H9 (cell line): ENCODE measurements around the gene IGF1R. TPM values are rescaled to one million over a fixed set of nuclear protein-coding genes. Genes with fewer than 3 reads are reported as not detected.

Source experiments
- DNase-seq: peaks from one replicate; pipeline ENCODE4 v3.0.0-alpha.2; 2017
- H2AFZ ChIP-seq: one replicate; pipeline ENCODE4 v1.6.1; 2013; ENCODE audit warnings: mild to moderate bottlenecking, low read length, control low read depth, moderate library complexity
- H2AK5ac ChIP-seq: 2 replicates; pipeline ENCODE4 v1.6.1; 2013; ENCODE audit warnings: low read length, control low read depth, mixed read lengths; ENCODE audit not compliant: insufficient read length
- H2BK120ac ChIP-seq: one replicate; pipeline ENCODE4 v1.6.1; 2013; ENCODE audit warnings: low read depth, mild to moderate bottlenecking, low read length, control low read depth, inconsistent platforms; ENCODE audit not compliant: poor library complexity, severe bottlenecking
- H2BK12ac ChIP-seq: 2 replicates; pipeline ENCODE4 v1.6.1; 2013; ENCODE audit warnings: low read length, control low read depth, mixed read lengths, low read depth; ENCODE audit not compliant: insufficient read length
- H2BK15ac ChIP-seq: 2 replicates; pipeline ENCODE4 v1.6.1; 2013; ENCODE audit warnings: low read depth, low read length, control low read depth
- H2BK20ac ChIP-seq: one replicate; pipeline ENCODE4 v1.6.1; 2013; ENCODE audit warnings: low read depth, mild to moderate bottlenecking, low read length, control low read depth, inconsistent platforms; ENCODE audit not compliant: poor library complexity, severe bottlenecking
- H2BK5ac ChIP-seq: 2 replicates; pipeline ENCODE4 v1.6.1; 2013; ENCODE audit warnings: low read length, control low read depth, mixed read lengths; ENCODE audit not compliant: insufficient read length
- H3K14ac ChIP-seq: 2 replicates; pipeline ENCODE4 v1.6.1; 2013; ENCODE audit warnings: low read length, control low read depth; ENCODE audit not compliant: insufficient read depth
- H3K18ac ChIP-seq: 2 replicates; pipeline ENCODE4 v1.6.1; 2013; ENCODE audit warnings: low read depth, mild to moderate bottlenecking, mixed read lengths, low read length, control low read depth; ENCODE audit not compliant: insufficient read length
- H3K23ac ChIP-seq: 2 replicates; pipeline ENCODE4 v1.6.1; 2013; ENCODE audit warnings: low read length, control low read depth, mixed read lengths, low read depth; ENCODE audit not compliant: insufficient read length
- H3K23me2 ChIP-seq: 2 replicates; pipeline ENCODE4 v1.6.1; 2013; ENCODE audit warnings: low read depth, mild to moderate bottlenecking, mixed read lengths, low read length, control low read depth; ENCODE audit not compliant: insufficient read length, poor library complexity, severe bottlenecking
- H3K27ac ChIP-seq: 2 replicates; pipeline ENCODE4 v1.5.1; 2013; ENCODE audit warnings: low read length, control low read depth, mixed read lengths, low read depth; ENCODE audit not compliant: insufficient read length
- H3K27me3 ChIP-seq: 2 replicates; pipeline ENCODE4 v1.6.1; 2013; ENCODE audit warnings: low read length, control low read depth, inconsistent platforms; ENCODE audit not compliant: insufficient read depth
- H3K4ac ChIP-seq: 2 replicates; pipeline ENCODE4 v1.6.1; 2013; ENCODE audit warnings: low read depth, mild to moderate bottlenecking, control low read depth, inconsistent platforms, low read length, moderate library complexity
- H3K4me1 ChIP-seq: 2 replicates; pipeline ENCODE4 v1.6.1; 2013; ENCODE audit warnings: low read length, control low read depth, inconsistent platforms; ENCODE audit not compliant: insufficient read depth
- H3K4me2 ChIP-seq: 2 replicates; pipeline ENCODE4 v1.6.1; 2013; ENCODE audit warnings: low read length, control low read depth, mixed read lengths; ENCODE audit not compliant: insufficient read length, insufficient read depth
- H3K56ac ChIP-seq: 2 replicates; pipeline ENCODE4 v1.6.1; 2013; ENCODE audit warnings: low read depth, mild to moderate bottlenecking, mixed read lengths, low read length, control low read depth; ENCODE audit not compliant: insufficient read length
- H3K79me1 ChIP-seq: 2 replicates; pipeline ENCODE4 v1.6.1; 2013; ENCODE audit warnings: low read depth, mild to moderate bottlenecking, moderate library complexity, low read length, control low read depth, inconsistent platforms; ENCODE audit not compliant: insufficient read depth, poor library complexity, severe bottlenecking
- H3K79me2 ChIP-seq: 2 replicates; pipeline ENCODE4 v1.6.1; 2013; ENCODE audit warnings: low read length, control low read depth, inconsistent platforms; ENCODE audit not compliant: insufficient read depth
- H3K9ac ChIP-seq: 2 replicates; pipeline ENCODE4 v1.6.1; 2013; ENCODE audit warnings: low read length, control low read depth, mixed read lengths; ENCODE audit not compliant: insufficient read length; ENCODE audit errors: extremely low read depth
- H3K9me3 ChIP-seq: one replicate; pipeline ENCODE4 v1.6.1; 2013; ENCODE audit warnings: low read depth, low read length, inconsistent platforms; ENCODE audit not compliant: control insufficient read depth
- H3T11ph ChIP-seq: one replicate; pipeline ENCODE4 v1.6.1; 2013; ENCODE audit warnings: mild to moderate bottlenecking, low read length, control low read depth, inconsistent platforms
- H4K20me1 ChIP-seq: one replicate; pipeline ENCODE4 v1.6.1; 2013; ENCODE audit not compliant: control insufficient read depth, insufficient read length, insufficient read depth
- H4K5ac ChIP-seq: 2 replicates; pipeline ENCODE4 v1.6.1; 2013; ENCODE audit warnings: low read depth, mild to moderate bottlenecking, mixed read lengths, low read length, control low read depth; ENCODE audit not compliant: insufficient read length
- H4K8ac ChIP-seq: replicated peaks from 2 replicates; pipeline ENCODE4 v1.6.1; 2013; ENCODE audit warnings: low read length, control low read depth, mixed read lengths, low read depth; ENCODE audit not compliant: insufficient read length
- H4K91ac ChIP-seq: 2 replicates; pipeline ENCODE4 v1.6.1; 2013; ENCODE audit warnings: low read depth, mild to moderate bottlenecking, moderate library complexity, mixed read lengths, low read length, control low read depth; ENCODE audit not compliant: insufficient read length
- H3K27ac Mint-ChIP-seq, 3 experiments: 2 replicates in 2 of 3; 3 replicates in 1 of 3; pipeline ENCODE4 v1.8.0; 2020 to 2021; ENCODE audit warnings: mixed read lengths in 3 of 3, mild to moderate bottlenecking in 1 of 3, moderate library complexity in 1 of 3
- H3K27me3 Mint-ChIP-seq: 2 replicates; pipeline ENCODE4 v1.8.0; 2021; ENCODE audit warnings: low read depth, mild to moderate bottlenecking, moderate library complexity, mixed read lengths
- H3K36me3 Mint-ChIP-seq, 3 experiments: 2 replicates in 2 of 3; 3 replicates in 1 of 3; pipeline ENCODE4 v1.8.0; 2020 to 2021; ENCODE audit warnings: low read depth in 3 of 3, mixed read lengths in 3 of 3; ENCODE audit not compliant: insufficient read depth in 1 of 3
- H3K4me1 Mint-ChIP-seq, 2 experiments: 2 replicates each; pipeline ENCODE4 v1.8.0; 2020; ENCODE audit warnings: mixed read lengths in 2 of 2
- H3K4me3 Mint-ChIP-seq, 2 experiments: 2 replicates in 1 of 2; 3 replicates in 1 of 2; pipeline ENCODE4 v1.8.0; 2020 to 2021; ENCODE audit warnings: mild to moderate bottlenecking in 2 of 2, mixed read lengths in 2 of 2, moderate library complexity in 1 of 2
- H3K9me3 Mint-ChIP-seq, 2 experiments: 2 replicates in 1 of 2; 3 replicates in 1 of 2; pipeline ENCODE4 v1.8.0; 2020; ENCODE audit warnings: mild to moderate bottlenecking in 2 of 2, mixed read lengths in 2 of 2, moderate library complexity in 1 of 2
- WGBS: extraction: QIAGEN DNeasy Blood & Tissue Kit; methylation state at CpG from one replicate; pipeline ENCODE4 v1.1.7; 2013; ENCODE audit warnings: missing lambda C conversion rate, low lambda C conversion rate, mixed read lengths; ENCODE audit not compliant: insufficient read length; ENCODE audit errors: extremely low coverage; 5-methylcytosine and 5-hydroxymethylcytosine counted together
- total RNA-seq: library from RNA; stranded (reverse); gene quantifications from 2 replicates; pipeline ENCODE4 v1.2.1, GENCODE V29; 2021
- TF ChIP-seq, protein P1 (sequence below): fragments of 200-600 bp; sonication (generic); conservative IDR thresholded peaks from 3 replicates; pipeline ENCODE4 v1.8.0; 2021; ENCODE audit warnings: antibody characterized with exemption, mild to moderate bottlenecking

The IGF1R gene
- total RNA-seq, 1 experiment from 2014 or later = 70.0 TPM

DNA sequence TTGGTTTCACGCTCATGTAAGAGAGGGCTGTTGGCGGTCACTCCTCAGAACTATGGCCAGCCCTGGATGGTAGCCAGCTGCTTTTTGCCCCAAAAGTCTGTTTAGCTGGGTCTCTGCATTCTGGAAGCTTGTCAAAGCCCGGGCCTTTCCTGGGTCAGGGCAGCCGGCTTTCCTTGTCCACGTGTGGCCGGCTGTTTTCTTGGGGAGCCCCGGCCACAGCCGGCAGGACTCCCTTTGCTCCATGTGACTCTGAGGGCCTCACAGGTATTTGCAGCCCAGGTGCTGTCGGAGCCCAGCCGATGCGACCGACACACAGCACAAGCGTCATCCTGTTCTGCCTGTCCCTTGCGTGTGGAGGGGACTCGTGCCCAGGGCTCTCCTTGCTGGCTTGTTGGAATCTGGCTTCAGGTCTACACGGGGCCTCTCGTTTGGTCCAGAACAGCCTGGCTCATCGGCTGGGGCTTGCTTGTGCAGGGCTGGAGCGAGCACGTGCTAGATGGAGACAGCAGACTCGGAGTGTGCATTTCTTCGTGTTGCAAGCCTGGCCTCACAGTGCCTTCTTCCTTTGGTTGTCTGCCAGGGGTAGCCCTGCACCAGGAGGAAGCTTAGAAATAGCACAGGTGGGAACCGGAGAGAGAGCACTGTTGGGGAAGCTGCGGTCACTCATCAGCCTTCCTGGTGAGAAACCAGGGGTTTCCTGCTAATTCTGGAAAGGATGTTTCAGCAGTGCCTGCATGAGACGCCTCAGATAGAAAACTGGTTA lies 307.8 kb downstream of the IGF1R start:
- no CpG with 5 or more reads among the region's 25 CpGs for WGBS
- no peak for DNase-seq
- Histone ChIP-seq H3K4me2 (no peak overlapping the region), H4K91ac (no peak overlapping the region), H3T11ph (no peak overlapping the region), H4K20me1 (no peaks in the 10 kb centered on the region), H3K18ac (no peak overlapping the region), H2BK20ac (no peak overlapping the region), H3K23me2 (no peaks in the 10 kb centered on the region), H4K5ac (no peak overlapping the region), H3K27ac (no peak overlapping the region), H4K8ac (no peak overlapping the region), H2BK12ac (no peak overlapping the region), H3K9me3 (peaks cover 1% of the 10 kb centered on the region), H2BK120ac (no peak overlapping the region), H3K56ac (no peak overlapping the region), H3K9ac (no peak overlapping the region), H3K4me1 (no peaks in the 10 kb centered on the region), H2BK5ac (no peak overlapping the region), H2BK15ac (no peak overlapping the region), H3K23ac (no peak overlapping the region), H2AK5ac (no peak overlapping the region), H3K14ac (no peak overlapping the region; the same call in 1 of the 2 replicates), H2AFZ (no peak overlapping the region), H3K27me3 (no peaks in the 10 kb centered on the region), H3K4ac (no peak overlapping the region), H3K79me2 (no peaks in the 10 kb centered on the region), H3K79me1 (no peaks in the 10 kb centered on the region)
- Mint-ChIP-seq H3K27me3 (no peaks in the 10 kb centered on the region), H3K4me1 (no peaks in the 10 kb centered on the region), H3K27ac (no peak overlapping the region), H3K36me3 (peaks cover 42 to 75% (median 72%) of the 10 kb centered on the region in 3 experiments), H3K9me3 (peaks cover 1 to 3% of the 10 kb centered on the region in 2 experiments; a peak in 4 of 5 replicates), H3K4me3 (no peak overlapping the region)
- TF ChIP-seq, protein P1, sequence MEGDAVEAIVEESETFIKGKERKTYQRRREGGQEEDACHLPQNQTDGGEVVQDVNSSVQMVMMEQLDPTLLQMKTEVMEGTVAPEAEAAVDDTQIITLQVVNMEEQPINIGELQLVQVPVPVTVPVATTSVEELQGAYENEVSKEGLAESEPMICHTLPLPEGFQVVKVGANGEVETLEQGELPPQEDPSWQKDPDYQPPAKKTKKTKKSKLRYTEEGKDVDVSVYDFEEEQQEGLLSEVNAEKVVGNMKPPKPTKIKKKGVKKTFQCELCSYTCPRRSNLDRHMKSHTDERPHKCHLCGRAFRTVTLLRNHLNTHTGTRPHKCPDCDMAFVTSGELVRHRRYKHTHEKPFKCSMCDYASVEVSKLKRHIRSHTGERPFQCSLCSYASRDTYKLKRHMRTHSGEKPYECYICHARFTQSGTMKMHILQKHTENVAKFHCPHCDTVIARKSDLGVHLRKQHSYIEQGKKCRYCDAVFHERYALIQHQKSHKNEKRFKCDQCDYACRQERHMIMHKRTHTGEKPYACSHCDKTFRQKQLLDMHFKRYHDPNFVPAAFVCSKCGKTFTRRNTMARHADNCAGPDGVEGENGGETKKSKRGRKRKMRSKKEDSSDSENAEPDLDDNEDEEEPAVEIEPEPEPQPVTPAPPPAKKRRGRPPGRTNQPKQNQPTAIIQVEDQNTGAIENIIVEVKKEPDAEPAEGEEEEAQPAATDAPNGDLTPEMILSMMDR = no peak
